Testis (tissue), 3 donors: ENCODE results near the gene FAM227A. TPM values are rescaled to one million over a fixed set of nuclear protein-coding genes. Genes with fewer than 3 reads are reported as not detected.

Experiments used
- DNase-seq: peaks from one replicate; pipeline ENCODE4 v3.0.0-alpha.2; 2019
- H3K27ac ChIP-seq, 2 donors: fragments of 200-600 bp; sonication (generic); one replicate each; pipeline ENCODE4 v1.5.1; 2019
- H3K27me3 ChIP-seq: fragments of 200-600 bp; sonication (generic); one replicate; pipeline ENCODE4 v1.5.1; 2019
- H3K36me3 ChIP-seq: fragments of 200-600 bp; sonication (generic); one replicate; pipeline ENCODE4 v1.5.1; 2017; ENCODE audit warnings: low read depth; ENCODE audit errors: missing control alignments
- H3K4me1 ChIP-seq: fragments of 200-600 bp; sonication (generic); one replicate; pipeline ENCODE4 v1.5.1; 2019
- H3K4me3 ChIP-seq, 2 donors: fragments of 200-600 bp; sonication (generic); one replicate each; pipeline ENCODE4 v1.5.1; 2017 to 2019
- H3K9me3 ChIP-seq: fragments of 200-600 bp; sonication (generic); one replicate; pipeline ENCODE4 v1.5.1; 2017
- CTCF ChIP-seq, 3 experiments: fragments of 450-650 bp in 2 of 3; fragments of 200-600 bp in 1 of 3; sonication (generic) in 1 of 3; IDR thresholded peaks; one replicate each; pipeline ENCODE4 v1.5.1; 2016 to 2019; ENCODE audit warnings: antibody characterized with exemption in 3 of 3, mild to moderate bottlenecking in 2 of 3, moderate library complexity in 1 of 3
- POLR2A ChIP-seq: fragments of 450-650 bp; IDR thresholded peaks from one replicate; pipeline ENCODE4 v1.6.1; 2017; ENCODE audit warnings: antibody characterized with exemption, mild to moderate bottlenecking, moderate library complexity
- WGBS, 2 donors: methylation state at CpG; one replicate each; pipeline ENCODE4 v1.1.5; 2018; 5-methylcytosine and 5-hydroxymethylcytosine counted together
- intact Hi-C: fragments of 100-400 bp; cut with DNase I; formaldehyde crosslinking; loops from one replicate; pipeline ENCODE4 v1.15.1; 2023; ENCODE audit warnings: low total_unique reads
- polyA plus RNA-seq: library from polyadenylated mRNA; stranded (reverse); fragments of 350-450 nt; fragmentation: Illumina TruSeq; extraction: RNeasy Lipid Tissue Mini Kit (QIAGEN cat#74804); gene quantifications from one replicate; pipeline ENCODE4 v1.2.3, GENCODE V29; 2014; ENCODE audit warnings: low read depth, low replicate concordance; ENCODE audit not compliant: insufficient read depth
- total RNA-seq, 2 donors: library from RNA; depleted of rRNA; stranded (reverse); fragments of >200 nt; gene quantifications; one replicate each; pipeline ENCODE4 v1.2.3, GENCODE V29; 2016

Gene FAM227A
- total and polyA plus RNA-seq, 3 donors from 2014 or later = 16.3 to 41.8 (median 18.0) TPM

- no peak for DNase-seq
- no peak overlapping the region for H3K4me3 ChIP-seq
- H3K9me3 ChIP-seq = no peaks in the 10 kb centered on the region
- H3K36me3 ChIP-seq = no peaks in the 10 kb centered on the region
- intact Hi-C loops = no loop called here
- WGBS, 2 donors = 92 to 97% methylated on average over 5 of the region's 5 CpGs
- H3K27me3 ChIP-seq = no peaks in the 10 kb centered on the region
- no peak overlapping the region for H3K27ac ChIP-seq
- TF ChIP-seq POLR2A (no peak), CTCF (IDR thresholded peaks at IDR 0.05) (no peak)
- no peaks in the 10 kb centered on the region for H3K4me1 ChIP-seq
Measured at GRCh38 chr22:38612217-38613006, 43.8 kb downstream of the FAM227A start.

- TF ChIP-seq CTCF (IDR thresholded peaks at IDR 0.05) (no peak), POLR2A (no peak)
- 92 to 97% methylated on average over 5 of the region's 5 CpGs for WGBS, 2 donors
- H3K4me1 ChIP-seq = no peaks in the 10 kb centered on the region
- no peaks in the 10 kb centered on the region for H3K36me3 ChIP-seq
- DNase-seq = no peak
- no peak overlapping the region for H3K27ac ChIP-seq
- no peak overlapping the region for H3K4me3 ChIP-seq
- H3K27me3 ChIP-seq = no peaks in the 10 kb centered on the region
- no peaks in the 10 kb centered on the region for H3K9me3 ChIP-seq
- intact Hi-C loops = no loop called here
Measured at GRCh38 chr22:38611559-38611958, 44.6 kb downstream of the FAM227A start.

- no peak for TF ChIP-seq POLR2A
- TF ChIP-seq CTCF (IDR thresholded peaks at IDR 0.05) = no peak
- no peaks in the 10 kb centered on the region for H3K4me1 ChIP-seq
- intact Hi-C loops = no loop called here
- no peaks in the 10 kb centered on the region for H3K36me3 ChIP-seq
- H3K27me3 ChIP-seq = no peaks in the 10 kb centered on the region
- no peak for DNase-seq
- H3K4me3 ChIP-seq = no peak overlapping the region
- 95 to 97% methylated on average over 4 to 5 of the region's 5 CpGs for WGBS, 2 donors
- no peaks in the 10 kb centered on the region for H3K9me3 ChIP-seq
- no peak overlapping the region for H3K27ac ChIP-seq
Measured at GRCh38 chr22:38610234-38610633, 46.0 kb downstream of the FAM227A start.

GRCh38 chr22:38608992-38609750, 47.0 kb downstream of the FAM227A start:
- Histone ChIP-seq H3K36me3 (no peaks in the 10 kb centered on the region), H3K9me3 (no peaks in the 10 kb centered on the region), H3K27me3 (no peaks in the 10 kb centered on the region), H3K27ac (no peak overlapping the region), H3K4me1 (no peaks in the 10 kb centered on the region), H3K4me3 (no peak overlapping the region)
- DNase-seq = no peak
- intact Hi-C loops = no loop called here
- 85 to 91% methylated on average over 13 of the region's 13 CpGs for WGBS, 2 donors
- TF ChIP-seq CTCF (IDR thresholded peaks at IDR 0.05) (no peak), POLR2A (no peak)
